ENCODE data around the gene CAMK2D.

CAMK2D gene

GRCh38 chr4:113433116-113433515 is 328.4 kb downstream of the CAMK2D start:
- Histone ChIP-seq H3K4me3 (ENCODE audit: low read length) (peak overlapping the region; percentile 58), H3K4me1 (ENCODE audit: control insufficient read depth, insufficient read depth, low read length) (peaks cover 53% of the 10 kb centered on the region), H3K9me3 (ENCODE audit: control insufficient read depth, low read length) (no peaks in the 10 kb centered on the region), H3K36me3 (ENCODE audit: control insufficient read depth, insufficient read depth, low read length, severe bottlenecking) (no peaks in the 10 kb centered on the region), H3K27me3 (replicated peaks; ENCODE audit: control insufficient read depth, insufficient read depth, low read length) (no peaks in the 10 kb centered on the region), H3K9ac (ENCODE audit: low read length) (peak overlapping the region; percentile 62)
- no peak for DNase-seq (ENCODE audit: low read depth)

- Histone ChIP-seq H3K4me1 (ENCODE audit: control insufficient read depth, insufficient read depth, low read length) (no peaks in the 10 kb centered on the region), H3K36me3 (ENCODE audit: control insufficient read depth, insufficient read depth, low read length, severe bottlenecking) (no peaks in the 10 kb centered on the region), H3K27me3 (replicated peaks; ENCODE audit: control insufficient read depth, insufficient read depth, low read length) (no peaks in the 10 kb centered on the region), H3K9me3 (ENCODE audit: control insufficient read depth, low read length) (peaks cover 16% of the 10 kb centered on the region), H3K4me3 (ENCODE audit: low read length) (no peak overlapping the region), H3K9ac (ENCODE audit: low read length) (no peak overlapping the region)
- DNase-seq (ENCODE audit: low read depth) = no peak
These were observed 337.9 kb downstream of the CAMK2D start for GRCh38 chr4:113423631-113424030.

DNA sequence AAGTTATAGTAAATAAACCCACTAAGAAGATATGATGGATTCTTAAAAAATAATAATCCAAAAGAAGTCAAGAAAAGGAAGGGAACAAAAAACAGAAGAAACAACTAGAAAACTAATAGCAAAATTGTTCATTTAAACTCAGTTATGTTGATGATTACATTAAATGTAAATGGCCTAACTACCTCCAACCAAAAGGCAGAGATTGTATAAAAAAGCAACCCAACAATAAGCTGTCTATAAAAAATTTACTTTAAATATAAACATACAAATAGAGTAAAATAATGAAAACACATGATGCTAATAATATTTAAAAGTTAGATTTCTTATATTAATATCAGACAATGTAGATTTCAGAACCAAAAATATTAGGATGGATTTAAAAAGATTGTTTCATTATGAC is 340.6 kb downstream of the CAMK2D start:
- H3K4me1 ChIP-seq (ENCODE audit: control insufficient read depth, insufficient read depth, low read length) = no peaks in the 10 kb centered on the region
- H3K36me3 ChIP-seq (ENCODE audit: control insufficient read depth, insufficient read depth, low read length, severe bottlenecking) = no peaks in the 10 kb centered on the region
- peak overlapping the region; percentile 23 for H3K4me3 ChIP-seq (ENCODE audit: low read length)
- peaks cover 16% of the 10 kb centered on the region for H3K9me3 ChIP-seq (ENCODE audit: control insufficient read depth, low read length)
- no peak for DNase-seq (ENCODE audit: low read depth)
- no peaks in the 10 kb centered on the region for H3K27me3 ChIP-seq (replicated peaks; ENCODE audit: control insufficient read depth, insufficient read depth, low read length)
- no peak overlapping the region for H3K9ac ChIP-seq (ENCODE audit: low read length)

DNA sequence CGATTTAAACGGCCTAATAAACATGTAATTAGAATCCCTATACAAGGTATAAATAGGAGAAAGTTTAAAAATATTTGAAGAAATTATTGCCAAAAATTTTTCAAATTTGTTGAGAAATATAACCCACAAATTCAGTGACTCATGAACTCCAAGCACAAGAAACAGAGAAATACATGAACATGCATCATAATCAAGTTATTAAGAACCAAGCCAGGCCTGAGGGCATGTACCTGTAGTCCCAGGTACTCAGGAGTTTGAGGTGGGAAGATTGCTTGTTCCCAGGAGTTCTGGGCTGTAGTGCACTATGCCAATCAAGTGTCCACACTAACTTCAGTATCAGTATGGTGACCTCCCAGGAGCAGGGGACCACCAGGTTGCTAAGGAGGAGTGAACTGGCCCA is 341.9 kb downstream of the CAMK2D start:
- no peak for DNase-seq (ENCODE audit: low read depth)
- Histone ChIP-seq H3K9ac (ENCODE audit: low read length) (no peak overlapping the region), H3K4me1 (ENCODE audit: control insufficient read depth, insufficient read depth, low read length) (no peaks in the 10 kb centered on the region), H3K36me3 (ENCODE audit: control insufficient read depth, insufficient read depth, low read length, severe bottlenecking) (no peaks in the 10 kb centered on the region), H3K27me3 (replicated peaks; ENCODE audit: control insufficient read depth, insufficient read depth, low read length) (no peaks in the 10 kb centered on the region), H3K4me3 (ENCODE audit: low read length) (no peak overlapping the region), H3K9me3 (ENCODE audit: control insufficient read depth, low read length) (peaks cover 16% of the 10 kb centered on the region)

DNA sequence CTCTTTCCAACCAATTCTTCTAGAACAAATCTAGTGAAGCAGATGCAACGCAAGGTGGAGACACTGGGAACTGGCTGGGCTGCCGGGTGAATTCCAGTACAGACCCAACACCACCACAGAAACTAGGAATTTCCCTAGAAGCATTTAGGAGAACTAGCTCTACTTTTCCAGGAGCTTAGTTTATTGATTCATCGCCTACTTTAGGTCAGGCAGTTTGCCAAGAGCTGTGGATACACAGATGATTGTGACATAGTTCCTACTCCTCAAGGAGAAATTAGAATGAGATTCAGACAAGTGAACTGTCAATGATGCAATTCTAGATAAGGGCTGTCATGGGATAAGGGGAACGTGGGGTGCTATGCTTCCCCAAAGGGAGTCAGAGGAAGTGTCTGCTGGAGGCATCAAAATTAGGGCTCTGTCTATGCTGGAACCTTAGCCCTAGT is 350.0 kb downstream of the CAMK2D start:
- Histone ChIP-seq H3K36me3 (ENCODE audit: control insufficient read depth, insufficient read depth, low read length, severe bottlenecking) (no peaks in the 10 kb centered on the region), H3K9ac (ENCODE audit: low read length) (no peak overlapping the region), H3K27me3 (replicated peaks; ENCODE audit: control insufficient read depth, insufficient read depth, low read length) (no peaks in the 10 kb centered on the region), H3K4me1 (ENCODE audit: control insufficient read depth, insufficient read depth, low read length) (peaks cover 25% of the 10 kb centered on the region), H3K9me3 (ENCODE audit: control insufficient read depth, low read length) (no peaks in the 10 kb centered on the region), H3K4me3 (ENCODE audit: low read length) (no peak overlapping the region)
- peak; percentile 84 for DNase-seq (ENCODE audit: low read depth)

DNA sequence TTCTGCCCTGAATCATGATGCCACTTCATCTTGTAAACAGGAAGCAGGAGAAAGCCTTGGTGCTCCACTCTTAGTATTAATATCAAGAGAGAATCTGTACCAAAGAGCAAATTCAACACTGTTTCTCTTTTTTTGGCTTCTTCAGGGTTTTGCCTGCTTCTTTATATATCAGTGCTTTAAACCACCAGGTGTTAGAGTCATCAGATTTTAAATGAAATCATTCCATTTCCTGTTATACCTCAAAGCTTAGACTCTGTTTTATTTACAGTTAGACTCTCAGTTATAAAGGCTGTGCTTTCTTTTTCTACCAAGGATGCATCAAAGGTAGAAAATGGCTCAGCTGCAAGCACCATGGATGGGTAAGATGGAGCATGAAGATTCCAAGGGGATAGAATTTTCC is 350.9 kb downstream of the CAMK2D start:
- no peaks in the 10 kb centered on the region for H3K27me3 ChIP-seq (replicated peaks; ENCODE audit: control insufficient read depth, insufficient read depth, low read length)
- H3K9me3 ChIP-seq (ENCODE audit: control insufficient read depth, low read length) = no peaks in the 10 kb centered on the region
- H3K4me1 ChIP-seq (ENCODE audit: control insufficient read depth, insufficient read depth, low read length) = peaks cover 25% of the 10 kb centered on the region
- no peaks in the 10 kb centered on the region for H3K36me3 ChIP-seq (ENCODE audit: control insufficient read depth, insufficient read depth, low read length, severe bottlenecking)
- DNase-seq (ENCODE audit: low read depth) = no peak
- H3K4me3 ChIP-seq (ENCODE audit: low read length) = no peak overlapping the region
- no peak overlapping the region for H3K9ac ChIP-seq (ENCODE audit: low read length)

GRCh38 chr4:113409181-113409580 is 352.4 kb downstream of the CAMK2D start:
- H3K27me3 ChIP-seq (replicated peaks; ENCODE audit: control insufficient read depth, insufficient read depth, low read length) = no peaks in the 10 kb centered on the region
- no peak overlapping the region for H3K9ac ChIP-seq (ENCODE audit: low read length)
- H3K4me1 ChIP-seq (ENCODE audit: control insufficient read depth, insufficient read depth, low read length) = peaks cover 22% of the 10 kb centered on the region
- H3K9me3 ChIP-seq (ENCODE audit: control insufficient read depth, low read length) = no peaks in the 10 kb centered on the region
- no peaks in the 10 kb centered on the region for H3K36me3 ChIP-seq (ENCODE audit: control insufficient read depth, insufficient read depth, low read length, severe bottlenecking)
- H3K4me3 ChIP-seq (ENCODE audit: low read length) = no peak overlapping the region
- DNase-seq (ENCODE audit: low read depth) = no peak

- H3K4me3 ChIP-seq (ENCODE audit: low read length) = no peak overlapping the region
- peaks cover 18% of the 10 kb centered on the region for H3K4me1 ChIP-seq (ENCODE audit: control insufficient read depth, insufficient read depth, low read length)
- H3K9ac ChIP-seq (ENCODE audit: low read length) = no peak overlapping the region
- H3K27me3 ChIP-seq (replicated peaks; ENCODE audit: control insufficient read depth, insufficient read depth, low read length) = no peaks in the 10 kb centered on the region
- no peaks in the 10 kb centered on the region for H3K9me3 ChIP-seq (ENCODE audit: control insufficient read depth, low read length)
- DNase-seq (ENCODE audit: low read depth) = no peak
- no peaks in the 10 kb centered on the region for H3K36me3 ChIP-seq (ENCODE audit: control insufficient read depth, insufficient read depth, low read length, severe bottlenecking)
These were observed 354.1 kb downstream of the CAMK2D start for GRCh38 chr4:113407409-113407808.

GRCh38 chr4:113406723-113407016 is 354.9 kb downstream of the CAMK2D start:
- no peak overlapping the region for H3K4me3 ChIP-seq (ENCODE audit: low read length)
- no peaks in the 10 kb centered on the region for H3K27me3 ChIP-seq (replicated peaks; ENCODE audit: control insufficient read depth, insufficient read depth, low read length)
- H3K9ac ChIP-seq (ENCODE audit: low read length) = no peak overlapping the region
- no peaks in the 10 kb centered on the region for H3K36me3 ChIP-seq (ENCODE audit: control insufficient read depth, insufficient read depth, low read length, severe bottlenecking)
- H3K4me1 ChIP-seq (ENCODE audit: control insufficient read depth, insufficient read depth, low read length) = peaks cover 14% of the 10 kb centered on the region
- no peak for DNase-seq (ENCODE audit: low read depth)
- no peaks in the 10 kb centered on the region for H3K9me3 ChIP-seq (ENCODE audit: control insufficient read depth, low read length)

- no peaks in the 10 kb centered on the region for H3K36me3 ChIP-seq (ENCODE audit: control insufficient read depth, insufficient read depth, low read length, severe bottlenecking)
- peaks cover 9% of the 10 kb centered on the region for H3K4me1 ChIP-seq (ENCODE audit: control insufficient read depth, insufficient read depth, low read length)
- no peak for DNase-seq (ENCODE audit: low read depth)
- H3K4me3 ChIP-seq (ENCODE audit: low read length) = no peak overlapping the region
- H3K9ac ChIP-seq (ENCODE audit: low read length) = no peak overlapping the region
- no peaks in the 10 kb centered on the region for H3K27me3 ChIP-seq (replicated peaks; ENCODE audit: control insufficient read depth, insufficient read depth, low read length)
- H3K9me3 ChIP-seq (ENCODE audit: control insufficient read depth, low read length) = no peaks in the 10 kb centered on the region
These were observed 355.4 kb downstream of the CAMK2D start for GRCh38 chr4:113405874-113406722.

- no peaks in the 10 kb centered on the region for H3K27me3 ChIP-seq (replicated peaks; ENCODE audit: control insufficient read depth, insufficient read depth, low read length)
- no peak overlapping the region for H3K9ac ChIP-seq (ENCODE audit: low read length)
- H3K4me1 ChIP-seq (ENCODE audit: control insufficient read depth, insufficient read depth, low read length) = no peaks in the 10 kb centered on the region
- H3K4me3 ChIP-seq (ENCODE audit: low read length) = no peak overlapping the region
- DNase-seq (ENCODE audit: low read depth) = no peak
- no peaks in the 10 kb centered on the region for H3K36me3 ChIP-seq (ENCODE audit: control insufficient read depth, insufficient read depth, low read length, severe bottlenecking)
- no peaks in the 10 kb centered on the region for H3K9me3 ChIP-seq (ENCODE audit: control insufficient read depth, low read length)
These were observed 356.7 kb downstream of the CAMK2D start for GRCh38 chr4:113404841-113405240.

- Histone ChIP-seq H3K9me3 (ENCODE audit: control insufficient read depth, low read length) (no peaks in the 10 kb centered on the region), H3K9ac (ENCODE audit: low read length) (no peak overlapping the region), H3K4me3 (ENCODE audit: low read length) (no peak overlapping the region), H3K36me3 (ENCODE audit: control insufficient read depth, insufficient read depth, low read length, severe bottlenecking) (no peaks in the 10 kb centered on the region), H3K4me1 (ENCODE audit: control insufficient read depth, insufficient read depth, low read length) (no peaks in the 10 kb centered on the region), H3K27me3 (replicated peaks; ENCODE audit: control insufficient read depth, insufficient read depth, low read length) (no peaks in the 10 kb centered on the region)
- DNase-seq (ENCODE audit: low read depth) = no peak
These were observed 357.4 kb downstream of the CAMK2D start for GRCh38 chr4:113404167-113404571.
